ENCODE measurements around the gene PLXNC1.
"Not testable (repeated sequence)": the region's sequence is repeated elsewhere in the genome, so short reads cannot be mapped to it uniquely, and the experiment has no call there.

The PLXNC1 gene

GRCh38 chr12:94304012-94304411 lies 155.6 kb downstream of the PLXNC1 start:
- DNase-seq: no peak

GRCh38 chr12:94304566-94305061 lies 156.2 kb downstream of the PLXNC1 start:
- DNase-seq: no peak

GRCh38 chr12:94305130-94305957 lies 157.0 kb downstream of the PLXNC1 start:
- no peak for DNase-seq

- DNase-seq: no peak
Measured at GRCh38 chr12:94308612-94309011, 160.2 kb downstream of the PLXNC1 start.

- peak in 2 of 4 experiments; percentile 32 to 41 for DNase-seq
Measured at GRCh38 chr12:94309373-94309772, 161.0 kb downstream of the PLXNC1 start.

- DNase-seq: no peak
Measured at GRCh38 chr12:94312378-94312777, 164.0 kb downstream of the PLXNC1 start.

- DNase-seq: not testable (repeated sequence)
Measured at GRCh38 chr12:94316600-94316999, 168.2 kb downstream of the PLXNC1 start.

- DNase-seq: peak; percentile 8 to 70 (median 46)
Measured at GRCh38 chr12:94318181-94318580, 169.8 kb downstream of the PLXNC1 start.

GRCh38 chr12:94320109-94320508 lies 171.7 kb downstream of the PLXNC1 start:
- no peak for DNase-seq

- no peak for DNase-seq
Measured at GRCh38 chr12:94322346-94322745, 174.0 kb downstream of the PLXNC1 start.

- no peak for DNase-seq
Measured at GRCh38 chr12:94326234-94326633, 177.9 kb downstream of the PLXNC1 start.

GRCh38 chr12:94326727-94327126 lies 178.3 kb downstream of the PLXNC1 start:
- no peak for DNase-seq

GRCh38 chr12:94327809-94328208 lies 179.4 kb downstream of the PLXNC1 start:
- no peak for DNase-seq

- no peak for DNase-seq
Measured at GRCh38 chr12:94329366-94329765, 181.0 kb downstream of the PLXNC1 start.

- no peak for DNase-seq
Measured at GRCh38 chr12:94333396-94333795, 185.0 kb downstream of the PLXNC1 start.

- peak; percentile 17 to 67 (median 44) for DNase-seq
Measured at GRCh38 chr12:94336211-94336925, 188.0 kb downstream of the PLXNC1 start.

GRCh38 chr12:94338006-94338794 lies 189.8 kb downstream of the PLXNC1 start:
- no peak for DNase-seq

GRCh38 chr12:94340573-94340972 lies 192.2 kb downstream of the PLXNC1 start:
- no peak for DNase-seq

GRCh38 chr12:94353130-94353529 lies 204.8 kb downstream of the PLXNC1 start:
- DNase-seq: no peak

All from suppressor macrophage (primary cell).